ENCODE measurements around the gene VSIG2.

VSIG2 gene

DNA sequence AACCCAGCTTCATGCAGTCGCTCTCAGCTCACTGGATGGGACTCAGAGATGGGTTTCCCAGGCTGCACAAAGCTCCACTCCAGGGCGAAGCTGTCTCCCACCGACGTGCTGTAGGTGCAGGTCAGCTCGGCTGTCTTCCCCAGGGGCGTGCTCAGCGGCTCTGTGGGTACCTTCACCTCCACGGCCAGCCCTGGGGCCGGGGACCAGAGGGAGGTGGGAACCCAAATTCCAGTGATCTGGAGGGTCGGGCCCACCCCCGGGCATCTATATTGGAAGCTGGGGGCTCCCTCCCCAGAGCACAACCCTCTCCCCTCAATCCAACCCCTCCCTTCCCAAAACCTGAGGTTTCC, 689 bp downstream of the VSIG2 start:
- Histone ChIP-seq H3K27me3 (ENCODE audit: insufficient read depth, low read length, poor library complexity) (peaks cover 14% of the 10 kb centered on the region), H2AFZ (ENCODE audit: low read depth, low read length) (no peak overlapping the region), H3K4me2 (ENCODE audit: insufficient read depth, low read length) (no peak overlapping the region), H3K4me1 (ENCODE audit: insufficient read depth, low read length) (no peaks in the 10 kb centered on the region), H4K20me1 (ENCODE audit: insufficient read depth, low read length) (peaks cover 7% of the 10 kb centered on the region; the same call in 1 of the 2 replicates), H3K9ac (ENCODE audit: low read depth, low read length) (no peak overlapping the region), H3K79me2 (ENCODE audit: insufficient read depth, low read length) (no peaks in the 10 kb centered on the region), H3K4me3 (ENCODE audit: low read depth in 1 of 2, low read length in 2 of 2) (no peak overlapping the region), H3K9me3 (ENCODE audit: insufficient read depth, low read length, severe bottlenecking) (no peaks in the 10 kb centered on the region), H3K27ac (ENCODE audit: low read length) (no peak overlapping the region), H3K36me3 (ENCODE audit: insufficient read depth, low read length) (no peaks in the 10 kb centered on the region)
- ATAC-seq (ENCODE audit: insufficient read depth, low read depth): no peak
- no peak for DNase-seq
- TF ChIP-seq, protein P1, sequence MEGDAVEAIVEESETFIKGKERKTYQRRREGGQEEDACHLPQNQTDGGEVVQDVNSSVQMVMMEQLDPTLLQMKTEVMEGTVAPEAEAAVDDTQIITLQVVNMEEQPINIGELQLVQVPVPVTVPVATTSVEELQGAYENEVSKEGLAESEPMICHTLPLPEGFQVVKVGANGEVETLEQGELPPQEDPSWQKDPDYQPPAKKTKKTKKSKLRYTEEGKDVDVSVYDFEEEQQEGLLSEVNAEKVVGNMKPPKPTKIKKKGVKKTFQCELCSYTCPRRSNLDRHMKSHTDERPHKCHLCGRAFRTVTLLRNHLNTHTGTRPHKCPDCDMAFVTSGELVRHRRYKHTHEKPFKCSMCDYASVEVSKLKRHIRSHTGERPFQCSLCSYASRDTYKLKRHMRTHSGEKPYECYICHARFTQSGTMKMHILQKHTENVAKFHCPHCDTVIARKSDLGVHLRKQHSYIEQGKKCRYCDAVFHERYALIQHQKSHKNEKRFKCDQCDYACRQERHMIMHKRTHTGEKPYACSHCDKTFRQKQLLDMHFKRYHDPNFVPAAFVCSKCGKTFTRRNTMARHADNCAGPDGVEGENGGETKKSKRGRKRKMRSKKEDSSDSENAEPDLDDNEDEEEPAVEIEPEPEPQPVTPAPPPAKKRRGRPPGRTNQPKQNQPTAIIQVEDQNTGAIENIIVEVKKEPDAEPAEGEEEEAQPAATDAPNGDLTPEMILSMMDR (IDR thresholded peaks at IDR 0.05; ENCODE audit: borderline replicate concordance, extremely low read depth, low read length, poor library complexity, severe bottlenecking): no peak

DNA sequence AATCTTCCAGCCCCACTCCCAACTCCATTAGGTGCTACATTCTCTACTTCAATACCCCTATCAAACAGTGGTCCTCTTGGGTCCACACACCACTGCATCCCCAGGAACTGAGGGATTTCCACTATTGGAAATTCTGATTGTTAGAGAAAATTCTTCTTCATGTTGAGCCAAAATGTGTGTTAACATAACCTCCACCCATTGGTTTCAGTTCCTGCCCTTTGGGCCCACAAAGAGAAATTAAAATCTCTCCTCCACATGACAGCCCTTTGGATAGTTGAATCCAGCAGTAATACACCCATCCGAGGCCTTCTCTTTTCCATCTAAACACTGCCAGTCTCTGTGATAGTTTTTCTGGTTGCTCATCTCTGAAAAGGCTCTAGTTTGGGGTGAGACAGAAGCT, 2.1 kb downstream of the VSIG2 start:
- no peak overlapping the region for H3K4me2 ChIP-seq (ENCODE audit: insufficient read depth, low read length)
- H3K4me3 ChIP-seq (ENCODE audit: low read depth in 1 of 2, low read length in 2 of 2): no peak overlapping the region
- H2AFZ ChIP-seq (ENCODE audit: low read depth, low read length): no peak overlapping the region
- H4K20me1 ChIP-seq (ENCODE audit: insufficient read depth, low read length): peaks cover 7% of the 10 kb centered on the region; the same call in 1 of the 2 replicates
- no peak for DNase-seq
- TF ChIP-seq, protein P1 (IDR thresholded peaks at IDR 0.05; ENCODE audit: borderline replicate concordance, extremely low read depth, low read length, poor library complexity, severe bottlenecking): no peak
- TF ChIP-seq EZH2 (IDR thresholded peaks at IDR 0.05; ENCODE audit: borderline replicate concordance, low read depth, low read length, severe bottlenecking): no peak
- no peaks in the 10 kb centered on the region for H3K79me2 ChIP-seq (ENCODE audit: insufficient read depth, low read length)
- H3K9ac ChIP-seq (ENCODE audit: low read depth, low read length): no peak overlapping the region
- H3K27ac ChIP-seq (ENCODE audit: low read length): no peak overlapping the region
- no peaks in the 10 kb centered on the region for H3K36me3 ChIP-seq (ENCODE audit: insufficient read depth, low read length)
- H3K27me3 ChIP-seq (ENCODE audit: insufficient read depth, low read length, poor library complexity): peaks cover 16% of the 10 kb centered on the region
- H3K4me1 ChIP-seq (ENCODE audit: insufficient read depth, low read length): no peaks in the 10 kb centered on the region
- H3K9me3 ChIP-seq (ENCODE audit: insufficient read depth, low read length, severe bottlenecking): no peaks in the 10 kb centered on the region
- no peak for ATAC-seq (ENCODE audit: insufficient read depth, low read depth)

- H3K9ac ChIP-seq (ENCODE audit: low read depth, low read length): no peak overlapping the region
- H3K9me3 ChIP-seq (ENCODE audit: insufficient read depth, low read length, severe bottlenecking): no peaks in the 10 kb centered on the region
- no peaks in the 10 kb centered on the region for H3K36me3 ChIP-seq (ENCODE audit: insufficient read depth, low read length)
- peaks cover 7% of the 10 kb centered on the region; the same call in 1 of the 2 replicates for H4K20me1 ChIP-seq (ENCODE audit: insufficient read depth, low read length)
- H3K79me2 ChIP-seq (ENCODE audit: insufficient read depth, low read length): no peaks in the 10 kb centered on the region
- H3K27me3 ChIP-seq (ENCODE audit: insufficient read depth, low read length, poor library complexity): peaks cover 19% of the 10 kb centered on the region
- no peak overlapping the region for H3K4me3 ChIP-seq (ENCODE audit: low read depth in 1 of 2, low read length in 2 of 2)
- TF ChIP-seq EZH2 (IDR thresholded peaks at IDR 0.05; ENCODE audit: borderline replicate concordance, low read depth, low read length, severe bottlenecking): no peak
- TF ChIP-seq, protein P1 (IDR thresholded peaks at IDR 0.05; ENCODE audit: borderline replicate concordance, extremely low read depth, low read length, poor library complexity, severe bottlenecking): no peak
- no peak overlapping the region for H3K4me2 ChIP-seq (ENCODE audit: insufficient read depth, low read length)
- H2AFZ ChIP-seq (ENCODE audit: low read depth, low read length): no peak overlapping the region
- no peaks in the 10 kb centered on the region for H3K4me1 ChIP-seq (ENCODE audit: insufficient read depth, low read length)
- ATAC-seq (ENCODE audit: insufficient read depth, low read depth): no peak
- H3K27ac ChIP-seq (ENCODE audit: low read length): no peak overlapping the region
- no peak for DNase-seq
Measured at GRCh38 chr11:124748481-124749343, 3.3 kb downstream of the VSIG2 start.

All from DND-41 (cell line).